Neural crest cell (in vitro differentiated cells): ENCODE results near the gene FILIP1L. TPM values are rescaled to one million over a fixed set of nuclear protein-coding genes. Genes with fewer than 3 reads are reported as not detected.

Experiments used
- DNase-seq: peaks from one replicate; pipeline ENCODE4 v3.0.0; 2021; ENCODE audit warnings: low read depth, mixed read lengths, low spot score
- H3K27ac Mint-ChIP-seq: one replicate; pipeline ENCODE4 v1.8.0; 2021; ENCODE audit warnings: mild to moderate bottlenecking, mixed read lengths; ENCODE audit not compliant: unreplicated experiment
- H3K27me3 Mint-ChIP-seq: 2 replicates; pipeline ENCODE4 v1.8.0; 2021; ENCODE audit warnings: low read depth, mild to moderate bottlenecking, mixed read lengths
- H3K36me3 Mint-ChIP-seq: 2 replicates; pipeline ENCODE4 v1.8.0; 2021; ENCODE audit warnings: low read depth, mild to moderate bottlenecking, mixed read lengths
- H3K4me1 Mint-ChIP-seq: 2 replicates; pipeline ENCODE4 v1.8.0; 2021; ENCODE audit warnings: mixed read lengths
- H3K4me3 Mint-ChIP-seq: one replicate; pipeline ENCODE4 v1.8.0; 2021; ENCODE audit warnings: mild to moderate bottlenecking, mixed read lengths
- H3K9me3 Mint-ChIP-seq: 2 replicates; pipeline ENCODE4 v1.8.0; 2021; ENCODE audit warnings: mixed read lengths
- CTCF ChIP-seq: fragments of 200-600 bp; sonication (generic); conservative IDR thresholded peaks from 2 replicates; pipeline ENCODE4 v1.5.0; 2021; ENCODE audit warnings: antibody characterized with exemption, mild to moderate bottlenecking
- total RNA-seq: library from RNA; stranded (reverse); gene quantifications from 2 replicates; pipeline ENCODE4 v1.2.1, GENCODE V29; 2021

Gene FILIP1L
- total RNA-seq, 1 donor from 2014 or later = 9.8 TPM

DNA sequence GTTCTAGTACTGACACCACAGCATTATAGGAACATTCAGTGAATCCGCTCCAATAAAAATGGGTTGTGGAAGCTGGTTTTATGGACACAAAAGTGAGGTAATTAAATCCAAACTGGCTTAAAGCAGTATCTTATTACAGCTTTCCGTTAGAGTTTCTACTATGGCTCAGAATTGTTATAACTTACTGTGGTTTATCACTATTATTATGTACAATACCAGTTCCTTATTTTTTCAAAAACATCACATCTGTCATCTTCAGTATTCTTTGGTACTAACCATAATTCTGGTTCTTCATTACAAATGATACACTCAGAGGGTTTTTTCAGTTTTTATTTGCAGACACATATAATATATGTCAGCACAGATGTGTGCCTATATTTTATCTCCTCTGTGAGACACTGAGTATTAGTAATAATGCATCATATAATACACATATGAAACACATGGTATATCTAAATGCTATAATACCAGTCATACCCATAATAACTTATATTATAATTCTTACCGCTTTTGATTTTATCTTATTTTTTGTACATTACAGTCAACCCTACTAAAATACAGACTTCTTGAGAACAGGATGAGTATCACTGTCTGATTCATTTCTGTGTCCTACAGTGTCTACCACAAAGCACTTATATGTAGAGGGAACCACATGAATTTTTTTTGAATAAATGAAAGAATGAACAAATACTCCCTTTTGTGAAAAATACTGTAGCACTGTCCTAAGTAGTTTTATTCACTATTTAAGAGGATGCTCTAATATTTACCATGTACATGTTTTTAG, 257.7 kb downstream of the FILIP1L start:
- no peaks in the 10 kb centered on the region for H3K27me3 Mint-ChIP-seq
- H3K4me1 Mint-ChIP-seq = peaks cover 12% of the 10 kb centered on the region
- no peak overlapping the region for H3K4me3 Mint-ChIP-seq
- DNase-seq = no peak
- no peak overlapping the region for H3K27ac Mint-ChIP-seq
- H3K36me3 Mint-ChIP-seq = peaks cover 2% of the 10 kb centered on the region
- TF ChIP-seq CTCF = no peak
- H3K9me3 Mint-ChIP-seq = no peaks in the 10 kb centered on the region

- H3K4me3 Mint-ChIP-seq = no peak overlapping the region
- peaks cover 3% of the 10 kb centered on the region for H3K36me3 Mint-ChIP-seq
- no peak for DNase-seq
- H3K27ac Mint-ChIP-seq = no peak overlapping the region
- no peaks in the 10 kb centered on the region for H3K27me3 Mint-ChIP-seq
- H3K4me1 Mint-ChIP-seq = peaks cover 12% of the 10 kb centered on the region
- H3K9me3 Mint-ChIP-seq = no peaks in the 10 kb centered on the region
- no peak for TF ChIP-seq CTCF
Observed at GRCh38 chr3:99855900-99856299, 258.4 kb downstream of the FILIP1L start.

DNA sequence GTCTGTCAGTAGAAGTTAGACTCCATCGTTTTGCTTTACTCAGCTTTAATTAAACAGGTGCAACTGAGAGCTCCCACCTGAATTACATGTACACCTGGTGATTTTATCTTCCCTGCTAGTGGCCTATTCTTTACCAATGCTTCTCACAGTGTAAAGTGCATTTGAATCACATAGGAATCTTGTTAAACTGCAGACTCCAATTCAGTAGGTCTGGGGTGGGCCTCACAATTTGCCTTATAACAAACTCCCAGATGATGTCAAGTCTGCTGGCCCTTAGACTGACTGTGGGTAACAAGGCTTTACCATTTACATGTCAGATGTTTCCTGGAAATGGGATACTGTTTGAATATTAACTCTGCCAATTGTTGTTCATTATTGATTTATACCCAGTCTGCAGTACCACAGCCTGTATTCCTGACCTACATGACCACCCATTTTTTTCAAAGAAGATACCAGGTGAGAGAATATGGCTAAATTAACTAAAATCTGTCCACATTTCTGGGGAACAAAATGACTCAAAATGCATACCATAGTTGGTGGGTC, 259.5 kb downstream of the FILIP1L start:
- no peak for TF ChIP-seq CTCF
- Mint-ChIP-seq H3K27me3 (no peaks in the 10 kb centered on the region), H3K27ac (no peak overlapping the region), H3K4me3 (no peak overlapping the region), H3K4me1 (peaks cover 12% of the 10 kb centered on the region), H3K9me3 (no peaks in the 10 kb centered on the region), H3K36me3 (peaks cover 3% of the 10 kb centered on the region)
- DNase-seq = no peak

DNA sequence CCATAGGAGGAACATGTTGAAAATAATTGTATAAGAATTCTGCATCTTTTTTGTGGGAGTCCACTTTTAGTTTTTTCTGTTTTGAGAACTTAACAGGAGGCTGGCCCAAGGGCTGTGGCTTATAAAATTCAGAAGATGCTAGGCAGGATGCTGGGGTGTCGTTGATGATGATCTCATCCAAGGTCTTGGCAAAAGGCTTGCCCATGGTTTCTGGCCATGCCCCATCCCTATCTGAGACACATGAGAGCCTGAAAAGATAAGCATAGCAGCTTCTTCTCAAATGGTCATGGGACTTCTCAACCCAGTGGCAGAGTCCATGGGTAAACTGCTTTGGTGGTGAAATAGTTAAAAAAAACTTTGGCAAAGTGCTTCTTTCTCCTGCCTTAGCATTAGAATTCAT, 261.4 kb downstream of the FILIP1L start:
- H3K9me3 Mint-ChIP-seq = no peaks in the 10 kb centered on the region
- no peak for TF ChIP-seq CTCF
- H3K4me1 Mint-ChIP-seq = peaks cover 7% of the 10 kb centered on the region
- no peaks in the 10 kb centered on the region for H3K27me3 Mint-ChIP-seq
- no peak overlapping the region for H3K4me3 Mint-ChIP-seq
- no peak overlapping the region for H3K27ac Mint-ChIP-seq
- H3K36me3 Mint-ChIP-seq = peaks cover 3% of the 10 kb centered on the region
- DNase-seq = no peak

DNA sequence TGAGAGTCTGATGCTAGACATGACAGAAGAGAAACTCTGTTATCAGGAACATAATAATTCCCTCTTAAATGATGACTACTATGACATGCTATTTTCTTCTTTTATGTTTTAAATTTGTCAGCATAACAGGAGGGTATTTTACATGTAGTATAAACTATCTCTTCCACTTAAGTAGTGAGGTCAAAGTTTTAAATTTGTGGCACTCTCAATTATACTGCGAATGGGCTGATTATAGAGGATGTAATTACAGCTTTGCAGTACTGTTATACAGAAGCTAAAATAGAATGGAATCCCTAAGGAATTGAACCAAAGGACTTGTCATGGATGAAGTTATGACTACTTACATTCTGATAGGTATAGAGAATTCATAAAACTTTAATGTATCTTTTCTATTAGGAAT, 262.3 kb downstream of the FILIP1L start:
- no peaks in the 10 kb centered on the region for H3K27me3 Mint-ChIP-seq
- DNase-seq = no peak
- peaks cover 3% of the 10 kb centered on the region for H3K36me3 Mint-ChIP-seq
- H3K4me3 Mint-ChIP-seq = no peak overlapping the region
- no peaks in the 10 kb centered on the region for H3K9me3 Mint-ChIP-seq
- TF ChIP-seq CTCF = no peak
- H3K4me1 Mint-ChIP-seq = peaks cover 7% of the 10 kb centered on the region
- no peak overlapping the region for H3K27ac Mint-ChIP-seq
